WTC11 (cell line): ENCODE measurements around the gene PTPRN2. TPM values are rescaled to one million over a fixed set of nuclear protein-coding genes. Genes with fewer than 3 reads are reported as not detected.

Experiments
- ATAC-seq: fragments of 200-7000 bp; cut with Tn5 transposase; 2 replicates; pipeline ENCODE4 v1.10.0; 2021; ENCODE audit warnings: mild to moderate bottlenecking, moderate library complexity
- CTCF ChIA-PET: fragments of 300-600 bp; sonication (Branson Sonifier 250); formaldehyde crosslinking; loops from one replicate; lab custom pipeline; 2021; ENCODE audit warnings: antibody characterized with exemption; lab: Charles Lee
- POLR2A ChIA-PET: fragments of 350-600 bp; sonication (Branson Sonifier 250); formaldehyde crosslinking; loops from one replicate; lab custom pipeline; 2021; ENCODE audit warnings: antibody characterized with exemption; lab: Charles Lee
- DNase-seq: peaks from one replicate; pipeline ENCODE4 v3.0.0; 2021; ENCODE audit warnings: low spot score
- H3K27ac Mint-ChIP-seq: 2 replicates; pipeline ENCODE4 v1.8.0; 2021; ENCODE audit warnings: mixed read lengths
- H3K27me3 Mint-ChIP-seq: 2 replicates; pipeline ENCODE4 v1.8.0; 2021; ENCODE audit warnings: low read depth, mild to moderate bottlenecking, moderate library complexity, mixed read lengths
- H3K36me3 Mint-ChIP-seq: 2 replicates; pipeline ENCODE4 v1.8.0; 2021; ENCODE audit warnings: mixed read lengths
- H3K4me1 Mint-ChIP-seq: 2 replicates; pipeline ENCODE4 v1.8.0; 2022; ENCODE audit warnings: mixed read lengths
- H3K4me3 Mint-ChIP-seq: 2 replicates; pipeline ENCODE4 v1.8.0; 2021; ENCODE audit warnings: mild to moderate bottlenecking, moderate library complexity, mixed read lengths
- H3K9me3 Mint-ChIP-seq: 2 replicates; pipeline ENCODE4 v1.8.0; 2021; ENCODE audit warnings: mixed read lengths
- AFF4 ChIP-seq: sonication (generic); formaldehyde crosslinking; IDR thresholded peaks from 2 replicates; pipeline ENCODE4 v1.8.1; 2023; ENCODE audit warnings: mild to moderate bottlenecking, missing genetic modification reagents, borderline replicate concordance
- ELF4 ChIP-seq: sonication (generic); formaldehyde crosslinking; IDR thresholded peaks from 2 replicates; pipeline ENCODE4 v1.8.1; 2022; ENCODE audit warnings: low read depth, mild to moderate bottlenecking, moderate library complexity, missing genetic modification reagents
- ESRRA ChIP-seq: sonication (generic); formaldehyde crosslinking; IDR thresholded peaks from 2 replicates; pipeline ENCODE4 v1.8.1; 2022; ENCODE audit warnings: mild to moderate bottlenecking, missing genetic modification reagents, borderline replicate concordance
- HMGA2 ChIP-seq: fragments of 250-450 bp; sonication (Bioruptor Pico); IDR thresholded peaks from 2 replicates; pipeline ENCODE4 v1.4.0; 2021; ENCODE audit warnings: mild to moderate bottlenecking, moderate library complexity
- JUN ChIP-seq: sonication (generic); formaldehyde crosslinking; IDR thresholded peaks from 2 replicates; pipeline ENCODE4 v1.8.0; 2023; ENCODE audit warnings: mild to moderate bottlenecking, missing genetic modification reagents
- KAT7 ChIP-seq: sonication (generic); formaldehyde crosslinking; IDR thresholded peaks from 2 replicates; pipeline ENCODE4 v1.8.1; 2023; ENCODE audit warnings: missing genetic modification reagents, mild to moderate bottlenecking, borderline replicate concordance
- NR3C1 ChIP-seq: sonication (generic); formaldehyde crosslinking; conservative IDR thresholded peaks from 2 replicates; pipeline ENCODE4 v1.8.1; 2023; ENCODE audit warnings: low read depth, mild to moderate bottlenecking, missing genetic modification reagents
- OVOL2 ChIP-seq: fragments of 250-450 bp; sonication (Bioruptor Pico); IDR thresholded peaks from 2 replicates; pipeline ENCODE4 v1.9.0; 2021; ENCODE audit warnings: mild to moderate bottlenecking, borderline replicate concordance
- TCF7 ChIP-seq: sonication (generic); formaldehyde crosslinking; IDR thresholded peaks from 2 replicates; pipeline ENCODE4 v1.8.0; 2022; ENCODE audit warnings: mild to moderate bottlenecking, low read depth, missing genetic modification reagents, moderate library complexity
- total RNA-seq: library from RNA; stranded (reverse); gene quantifications from 3 replicates; pipeline ENCODE4 v1.2.3, GENCODE V29; 2021
- TF ChIP-seq, protein P1 (sequence below): sonication (generic); formaldehyde crosslinking; IDR thresholded peaks from 2 replicates; pipeline ENCODE4 v1.8.0; 2023; ENCODE audit warnings: mild to moderate bottlenecking, missing genetic modification reagents
- TF ChIP-seq, protein P2 (sequence below): sonication (generic); formaldehyde crosslinking; IDR thresholded peaks from 2 replicates; pipeline ENCODE4 v1.8.1; 2023; ENCODE audit warnings: mild to moderate bottlenecking, moderate library complexity, missing genetic modification reagents
- TF ChIP-seq, protein P3 (sequence below): sonication (generic); formaldehyde crosslinking; IDR thresholded peaks from 2 replicates; pipeline ENCODE4 v1.8.1; 2023; ENCODE audit warnings: mild to moderate bottlenecking, missing genetic modification reagents
- TF ChIP-seq, protein P4 (sequence below): sonication (generic); formaldehyde crosslinking; IDR thresholded peaks from 2 replicates; pipeline ENCODE4 v1.8.1; 2022; ENCODE audit warnings: mild to moderate bottlenecking, missing genetic modification reagents, moderate library complexity, borderline replicate concordance

The PTPRN2 gene
- total RNA-seq, 1 experiment from 2014 or later, result 4.7 TPM

DNA sequence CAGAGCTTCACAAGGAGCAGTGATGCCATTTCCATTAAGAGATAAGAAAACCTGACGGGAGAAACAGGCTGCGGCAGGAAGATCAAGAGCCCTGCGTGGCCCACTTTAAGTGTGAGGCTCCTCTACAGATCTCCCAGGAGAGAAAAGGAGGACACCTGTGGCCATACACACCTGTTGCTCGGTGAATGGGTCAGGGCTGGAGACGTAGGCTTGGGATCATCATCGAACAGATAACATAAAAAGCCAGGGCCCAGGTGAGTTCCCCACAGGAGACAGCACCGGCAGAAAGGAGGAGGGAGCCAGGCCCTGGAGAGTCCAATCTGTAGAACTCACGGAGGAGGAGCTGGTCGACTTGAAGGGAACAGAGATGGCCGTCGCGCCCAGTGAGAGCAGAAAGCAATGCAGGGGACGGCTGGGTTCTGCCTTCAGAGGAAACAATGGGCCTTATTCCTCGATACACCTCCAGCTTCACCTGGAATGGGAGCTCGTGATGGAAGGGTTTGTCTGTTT is 694.0 kb downstream of the PTPRN2 start:
- no peak for ATAC-seq
- Mint-ChIP-seq H3K36me3 (peaks cover 39% of the 10 kb centered on the region), H3K27ac (no peak overlapping the region), H3K4me3 (no peak overlapping the region), H3K27me3 (peaks cover 15% of the 10 kb centered on the region), H3K9me3 (peaks cover 41% of the 10 kb centered on the region), H3K4me1 (peaks cover 5% of the 10 kb centered on the region)
- ChIA-PET CTCF (interaction anchor here (1.6 kb wide), 1 partner anchor 82 kb away, joined by 3 read pairs; no protein-coding TSS in a partner anchor), POLR2A (no interaction called here)
- TF ChIP-seq JUN (CRISPR knock-in tag) (no peak), KAT7 (CRISPR knock-in tag) (no peak), HMGA2 (CRISPR knock-in tag) (no peak), TCF7 (CRISPR knock-in tag) (no peak), NR3C1 (no peak), OVOL2 (CRISPR knock-in tag) (no peak), ELF4 (CRISPR knock-in tag) (no peak), AFF4 (CRISPR knock-in tag) (no peak), ESRRA (CRISPR knock-in tag) (no peak)
- TF ChIP-seq, protein P1, sequence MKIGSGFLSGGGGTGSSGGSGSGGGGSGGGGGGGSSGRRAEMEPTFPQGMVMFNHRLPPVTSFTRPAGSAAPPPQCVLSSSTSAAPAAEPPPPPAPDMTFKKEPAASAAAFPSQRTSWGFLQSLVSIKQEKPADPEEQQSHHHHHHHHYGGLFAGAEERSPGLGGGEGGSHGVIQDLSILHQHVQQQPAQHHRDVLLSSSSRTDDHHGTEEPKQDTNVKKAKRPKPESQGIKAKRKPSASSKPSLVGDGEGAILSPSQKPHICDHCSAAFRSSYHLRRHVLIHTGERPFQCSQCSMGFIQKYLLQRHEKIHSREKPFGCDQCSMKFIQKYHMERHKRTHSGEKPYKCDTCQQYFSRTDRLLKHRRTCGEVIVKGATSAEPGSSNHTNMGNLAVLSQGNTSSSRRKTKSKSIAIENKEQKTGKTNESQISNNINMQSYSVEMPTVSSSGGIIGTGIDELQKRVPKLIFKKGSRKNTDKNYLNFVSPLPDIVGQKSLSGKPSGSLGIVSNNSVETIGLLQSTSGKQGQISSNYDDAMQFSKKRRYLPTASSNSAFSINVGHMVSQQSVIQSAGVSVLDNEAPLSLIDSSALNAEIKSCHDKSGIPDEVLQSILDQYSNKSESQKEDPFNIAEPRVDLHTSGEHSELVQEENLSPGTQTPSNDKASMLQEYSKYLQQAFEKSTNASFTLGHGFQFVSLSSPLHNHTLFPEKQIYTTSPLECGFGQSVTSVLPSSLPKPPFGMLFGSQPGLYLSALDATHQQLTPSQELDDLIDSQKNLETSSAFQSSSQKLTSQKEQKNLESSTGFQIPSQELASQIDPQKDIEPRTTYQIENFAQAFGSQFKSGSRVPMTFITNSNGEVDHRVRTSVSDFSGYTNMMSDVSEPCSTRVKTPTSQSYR, result no peak
- TF ChIP-seq, protein P2, sequence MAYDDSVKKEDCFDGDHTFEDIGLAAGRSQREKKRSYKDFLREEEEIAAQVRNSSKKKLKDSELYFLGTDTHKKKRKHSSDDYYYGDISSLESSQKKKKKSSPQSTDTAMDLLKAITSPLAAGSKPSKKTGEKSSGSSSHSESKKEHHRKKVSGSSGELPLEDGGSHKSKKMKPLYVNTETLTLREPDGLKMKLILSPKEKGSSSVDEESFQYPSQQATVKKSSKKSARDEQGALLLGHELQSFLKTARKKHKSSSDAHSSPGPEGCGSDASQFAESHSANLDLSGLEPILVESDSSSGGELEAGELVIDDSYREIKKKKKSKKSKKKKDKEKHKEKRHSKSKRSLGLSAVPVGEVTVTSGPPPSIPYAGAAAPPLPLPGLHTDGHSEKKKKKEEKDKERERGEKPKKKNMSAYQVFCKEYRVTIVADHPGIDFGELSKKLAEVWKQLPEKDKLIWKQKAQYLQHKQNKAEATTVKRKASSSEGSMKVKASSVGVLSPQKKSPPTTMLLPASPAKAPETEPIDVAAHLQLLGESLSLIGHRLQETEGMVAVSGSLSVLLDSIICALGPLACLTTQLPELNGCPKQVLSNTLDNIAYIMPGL (CRISPR knock-in tag), result no peak
- TF ChIP-seq, protein P3, sequence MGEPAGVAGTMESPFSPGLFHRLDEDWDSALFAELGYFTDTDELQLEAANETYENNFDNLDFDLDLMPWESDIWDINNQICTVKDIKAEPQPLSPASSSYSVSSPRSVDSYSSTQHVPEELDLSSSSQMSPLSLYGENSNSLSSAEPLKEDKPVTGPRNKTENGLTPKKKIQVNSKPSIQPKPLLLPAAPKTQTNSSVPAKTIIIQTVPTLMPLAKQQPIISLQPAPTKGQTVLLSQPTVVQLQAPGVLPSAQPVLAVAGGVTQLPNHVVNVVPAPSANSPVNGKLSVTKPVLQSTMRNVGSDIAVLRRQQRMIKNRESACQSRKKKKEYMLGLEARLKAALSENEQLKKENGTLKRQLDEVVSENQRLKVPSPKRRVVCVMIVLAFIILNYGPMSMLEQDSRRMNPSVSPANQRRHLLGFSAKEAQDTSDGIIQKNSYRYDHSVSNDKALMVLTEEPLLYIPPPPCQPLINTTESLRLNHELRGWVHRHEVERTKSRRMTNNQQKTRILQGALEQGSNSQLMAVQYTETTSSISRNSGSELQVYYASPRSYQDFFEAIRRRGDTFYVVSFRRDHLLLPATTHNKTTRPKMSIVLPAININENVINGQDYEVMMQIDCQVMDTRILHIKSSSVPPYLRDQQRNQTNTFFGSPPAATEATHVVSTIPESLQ (CRISPR knock-in tag), result no peak
- TF ChIP-seq, protein P4, sequence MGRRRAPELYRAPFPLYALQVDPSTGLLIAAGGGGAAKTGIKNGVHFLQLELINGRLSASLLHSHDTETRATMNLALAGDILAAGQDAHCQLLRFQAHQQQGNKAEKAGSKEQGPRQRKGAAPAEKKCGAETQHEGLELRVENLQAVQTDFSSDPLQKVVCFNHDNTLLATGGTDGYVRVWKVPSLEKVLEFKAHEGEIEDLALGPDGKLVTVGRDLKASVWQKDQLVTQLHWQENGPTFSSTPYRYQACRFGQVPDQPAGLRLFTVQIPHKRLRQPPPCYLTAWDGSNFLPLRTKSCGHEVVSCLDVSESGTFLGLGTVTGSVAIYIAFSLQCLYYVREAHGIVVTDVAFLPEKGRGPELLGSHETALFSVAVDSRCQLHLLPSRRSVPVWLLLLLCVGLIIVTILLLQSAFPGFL, result no peak
- no peak for DNase-seq
